Gastroesophageal sphincter (tissue), 4 donors: ENCODE results near the gene SLCO3A1. TPM values are rescaled to one million over a fixed set of nuclear protein-coding genes. Genes with fewer than 3 reads are reported as not detected.
A peak's percentile ranks its signal among the peaks of the same experiment; 100 is the strongest.

Experiments used
- ATAC-seq: fragments of 150-250 bp; one replicate; pipeline ENCODE4 v1.9.1; 2016; ENCODE audit warnings: mild to moderate bottlenecking, moderate library complexity
- H3K27ac ChIP-seq, 4 donors: fragments of 200-600 bp; sonication (generic) in 3 of 4; 1 replicate in 3 of 4; 2 replicates in 1 of 4; pipeline ENCODE4 v1.5.1; 2016 to 2019
- H3K27me3 ChIP-seq: fragments of 200-600 bp; sonication (generic); one replicate; pipeline ENCODE4 v1.5.1; 2019
- H3K36me3 ChIP-seq, 2 donors: fragments of 200-600 bp; sonication (generic); one replicate each; pipeline ENCODE4 v1.5.1; 2019; ENCODE audit warnings: control low read depth in 1 of 2
- H3K4me1 ChIP-seq, 3 donors: fragments of 200-600 bp; sonication (generic); 1 replicate in 2 of 3; 2 replicates in 1 of 3; pipeline ENCODE4 v1.5.1; 2016 to 2019; ENCODE audit warnings: control low read depth in 2 of 3
- H3K4me3 ChIP-seq, 2 donors: fragments of 200-600 bp; sonication (generic); one replicate each; pipeline ENCODE4 v1.5.1; 2019; ENCODE audit warnings: mild to moderate bottlenecking in 1 of 2, moderate library complexity in 1 of 2
- H3K9me3 ChIP-seq, 3 donors: fragments of 200-600 bp; sonication (generic); one replicate each; pipeline ENCODE4 v1.5.1; 2017 to 2019; ENCODE audit warnings: control low read depth in 2 of 3
- EP300 ChIP-seq: sonication (generic); formaldehyde crosslinking; IDR thresholded peaks from one replicate; pipeline ENCODE4 v1.6.1; 2017; ENCODE audit warnings: antibody characterized with exemption, mild to moderate bottlenecking
- POLR2A ChIP-seq, 2 donors: fragments of 450-650 bp; IDR thresholded peaks; one replicate each; pipeline ENCODE4 v1.6.1; 2017; ENCODE audit warnings: antibody characterized with exemption in 2 of 2, mild to moderate bottlenecking in 2 of 2, moderate library complexity in 1 of 2
- POLR2AphosphoS5 ChIP-seq: sonication (generic); formaldehyde crosslinking; IDR thresholded peaks from one replicate; pipeline ENCODE4 v1.6.1; 2017; ENCODE audit warnings: antibody characterized with exemption
- WGBS, 2 donors: methylation state at CpG; one replicate each; pipeline ENCODE4 v1.1.5; 2018; ENCODE audit warnings: low coverage in 1 of 2; 5-methylcytosine and 5-hydroxymethylcytosine counted together
- total RNA-seq, 4 donors: library from RNA; depleted of rRNA; stranded (reverse); fragments of >200 nt; gene quantifications; one replicate each; pipeline ENCODE4 v1.1.0, GENCODE V29; 2016
- TF ChIP-seq, protein P1 (sequence below), 4 experiments: fragments of 200-600 bp in 2 of 4; fragments of 450-650 bp in 2 of 4; sonication (generic) in 1 of 4; IDR thresholded peaks; one replicate each; pipeline ENCODE4 v1.5.1; 2017 to 2019; ENCODE audit warnings: antibody characterized with exemption in 4 of 4, mild to moderate bottlenecking in 2 of 4, moderate library complexity in 2 of 4

SLCO3A1 gene
- total RNA-seq, 4 donors from 2014 or later: 10.1 to 14.4 (median 12.1) TPM

DNA sequence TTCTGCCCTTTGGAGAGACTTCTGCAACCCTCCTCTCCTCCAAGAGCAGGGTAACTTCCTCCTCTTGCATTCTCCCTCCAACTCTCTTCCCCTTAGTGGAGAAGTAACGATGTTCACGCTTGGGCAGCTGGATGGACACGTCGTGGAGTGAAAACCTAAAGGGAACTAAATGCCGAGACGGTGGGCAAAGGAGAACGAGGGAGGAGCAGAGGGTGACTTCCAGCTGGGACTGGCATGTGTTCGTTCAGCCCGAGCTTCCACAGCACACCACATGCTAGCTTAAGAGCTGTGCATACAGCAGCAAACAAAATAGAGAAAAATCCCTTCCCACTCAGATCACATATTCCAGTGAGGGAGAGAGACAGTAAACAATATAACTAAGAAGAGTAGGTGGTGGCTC lies 179.8 kb downstream of the SLCO3A1 start:
- Histone ChIP-seq H3K4me3 (no peak overlapping the region), H3K4me1 (peaks cover 0 to 37% (median 0%) of the 10 kb centered on the region in 3 donors), H3K27ac (no peak overlapping the region), H3K9me3 (no peaks in the 10 kb centered on the region), H3K27me3 (no peaks in the 10 kb centered on the region), H3K36me3 (no peaks in the 10 kb centered on the region)
- no peak for ATAC-seq
- WGBS, 2 donors: 20 to 40% methylated on average over 2 to 5 of the region's 9 CpGs
- TF ChIP-seq, protein P1, sequence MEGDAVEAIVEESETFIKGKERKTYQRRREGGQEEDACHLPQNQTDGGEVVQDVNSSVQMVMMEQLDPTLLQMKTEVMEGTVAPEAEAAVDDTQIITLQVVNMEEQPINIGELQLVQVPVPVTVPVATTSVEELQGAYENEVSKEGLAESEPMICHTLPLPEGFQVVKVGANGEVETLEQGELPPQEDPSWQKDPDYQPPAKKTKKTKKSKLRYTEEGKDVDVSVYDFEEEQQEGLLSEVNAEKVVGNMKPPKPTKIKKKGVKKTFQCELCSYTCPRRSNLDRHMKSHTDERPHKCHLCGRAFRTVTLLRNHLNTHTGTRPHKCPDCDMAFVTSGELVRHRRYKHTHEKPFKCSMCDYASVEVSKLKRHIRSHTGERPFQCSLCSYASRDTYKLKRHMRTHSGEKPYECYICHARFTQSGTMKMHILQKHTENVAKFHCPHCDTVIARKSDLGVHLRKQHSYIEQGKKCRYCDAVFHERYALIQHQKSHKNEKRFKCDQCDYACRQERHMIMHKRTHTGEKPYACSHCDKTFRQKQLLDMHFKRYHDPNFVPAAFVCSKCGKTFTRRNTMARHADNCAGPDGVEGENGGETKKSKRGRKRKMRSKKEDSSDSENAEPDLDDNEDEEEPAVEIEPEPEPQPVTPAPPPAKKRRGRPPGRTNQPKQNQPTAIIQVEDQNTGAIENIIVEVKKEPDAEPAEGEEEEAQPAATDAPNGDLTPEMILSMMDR (IDR thresholded peaks at IDR 0.05): no peak
- TF ChIP-seq POLR2A (IDR thresholded peaks at IDR 0.05): no peak
- TF ChIP-seq EP300: no peak

DNA sequence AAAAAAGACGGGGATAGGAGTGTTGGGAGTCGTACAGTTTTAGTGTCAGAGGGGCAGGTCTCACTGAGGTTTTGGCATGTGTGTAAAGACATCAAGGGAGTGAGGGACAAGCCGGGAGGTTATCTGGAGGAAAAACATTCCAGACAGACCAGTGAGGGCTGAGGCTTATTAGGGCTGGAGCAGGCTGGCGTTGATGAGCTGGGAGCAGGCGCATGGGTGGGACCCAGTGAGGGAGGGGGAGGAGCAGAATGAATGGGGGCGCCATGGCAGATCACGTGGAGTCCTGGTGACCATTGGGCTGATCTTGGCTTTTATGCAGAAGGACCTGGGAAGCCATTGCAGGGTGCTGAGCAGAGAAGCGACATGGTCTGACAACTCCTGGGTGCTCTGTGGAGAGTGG lies 180.2 kb downstream of the SLCO3A1 start:
- Histone ChIP-seq H3K4me1 (peaks cover 0 to 34% (median 0%) of the 10 kb centered on the region in 3 donors), H3K4me3 (no peak overlapping the region), H3K27me3 (no peaks in the 10 kb centered on the region), H3K9me3 (peaks cover 0 to 2% (median 0%) of the 10 kb centered on the region in 3 donors), H3K36me3 (no peaks in the 10 kb centered on the region), H3K27ac (no peak overlapping the region)
- TF ChIP-seq, protein P1 (IDR thresholded peaks at IDR 0.05): no peak
- no peak for TF ChIP-seq EP300
- TF ChIP-seq POLR2A (IDR thresholded peaks at IDR 0.05): no peak
- TF ChIP-seq POLR2AphosphoS5: no peak
- no peak for ATAC-seq
- 69 to 80% methylated on average over 5 to 8 of the region's 8 CpGs for WGBS, 2 donors

DNA sequence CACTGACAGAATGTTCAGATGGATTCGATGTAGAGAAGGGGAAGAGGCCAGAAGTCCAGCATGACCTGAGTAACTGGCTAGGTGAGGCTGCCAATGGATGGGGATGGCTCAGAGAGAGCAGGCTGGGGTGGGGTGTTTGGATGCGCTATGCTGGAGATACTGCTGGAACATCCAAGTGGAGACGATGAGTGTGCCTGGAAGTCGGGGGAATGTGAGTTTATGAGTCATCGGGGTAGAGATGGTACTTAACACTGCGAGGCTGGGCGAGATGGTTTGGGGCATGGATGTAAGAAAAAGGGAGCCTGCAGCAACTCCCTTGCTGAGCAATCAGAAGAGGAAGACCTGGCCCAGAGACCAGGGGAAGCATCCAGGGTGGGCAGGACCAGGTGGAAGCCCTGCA lies 180.7 kb downstream of the SLCO3A1 start:
- WGBS, 2 donors: 76 to 77% methylated on average over 7 of the region's 7 CpGs
- peaks cover 0 to 5% (median 0%) of the 10 kb centered on the region in 3 donors for H3K9me3 ChIP-seq
- peak; percentile 34 for ATAC-seq
- no peaks in the 10 kb centered on the region for H3K36me3 ChIP-seq
- no peak overlapping the region for H3K27ac ChIP-seq
- no peaks in the 10 kb centered on the region for H3K27me3 ChIP-seq
- H3K4me3 ChIP-seq: no peak overlapping the region
- H3K4me1 ChIP-seq: peaks cover 0 to 30% (median 0%) of the 10 kb centered on the region in 3 donors
- TF ChIP-seq POLR2AphosphoS5 (no peak), EP300 (no peak), POLR2A (IDR thresholded peaks at IDR 0.05) (no peak)
- TF ChIP-seq, protein P1 (IDR thresholded peaks at IDR 0.05): no peak

DNA sequence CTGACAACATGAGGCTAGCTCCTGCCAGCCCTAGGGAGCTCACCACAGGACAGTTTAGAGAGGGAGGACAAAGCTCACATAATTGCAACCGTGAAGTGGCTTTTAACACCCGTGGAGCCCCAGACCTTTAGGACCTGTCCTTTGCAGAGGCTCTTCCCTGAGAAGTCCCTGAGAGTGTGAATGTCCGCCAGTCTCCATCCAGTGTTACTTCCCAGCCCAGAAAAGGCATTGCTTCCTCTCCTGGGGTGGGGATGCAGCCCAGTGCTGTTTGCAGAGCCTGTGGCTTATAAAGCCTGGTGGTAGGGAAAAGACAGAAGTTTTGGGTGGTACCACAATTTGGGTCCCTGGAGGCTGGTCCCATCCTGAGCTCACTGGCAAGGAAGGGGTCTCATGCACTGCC lies 182.0 kb downstream of the SLCO3A1 start:
- Histone ChIP-seq H3K36me3 (no peaks in the 10 kb centered on the region), H3K9me3 (peaks cover 0 to 5% (median 0%) of the 10 kb centered on the region in 3 donors), H3K4me3 (no peak overlapping the region), H3K27ac (no peak overlapping the region), H3K4me1 (peaks cover 0 to 16% (median 0%) of the 10 kb centered on the region in 3 donors), H3K27me3 (no peaks in the 10 kb centered on the region)
- 72% methylated on average over 2 of the region's 3 CpGs; no CpG with 5 or more reads in 1 of the 2 donors for WGBS, 2 donors
- ATAC-seq: no peak
- TF ChIP-seq, protein P1 (IDR thresholded peaks at IDR 0.05): no peak
- no peak for TF ChIP-seq EP300
- no peak for TF ChIP-seq POLR2A (IDR thresholded peaks at IDR 0.05)
- TF ChIP-seq POLR2AphosphoS5: no peak

DNA sequence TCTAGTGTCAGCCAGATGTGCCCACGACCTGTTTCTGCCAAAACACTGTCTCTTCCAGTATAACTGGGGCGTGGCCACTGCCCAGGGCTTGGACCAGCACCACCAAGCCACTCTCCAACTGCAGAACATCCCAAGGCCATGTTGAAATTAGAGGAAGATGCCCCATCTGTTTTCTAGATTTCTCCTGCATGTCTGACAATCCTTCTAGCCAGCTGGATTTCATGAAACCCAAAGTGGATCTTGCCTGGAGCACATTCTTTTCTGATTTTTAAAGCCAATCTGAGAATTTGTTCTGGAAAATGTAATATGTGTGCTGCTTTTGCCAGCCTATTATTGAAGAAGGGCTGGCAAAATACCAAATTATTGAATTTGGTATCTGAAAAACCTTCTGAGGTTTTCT lies 182.5 kb downstream of the SLCO3A1 start:
- peaks cover 0 to 13% (median 0%) of the 10 kb centered on the region in 3 donors for H3K4me1 ChIP-seq
- TF ChIP-seq EP300 (no peak), POLR2A (IDR thresholded peaks at IDR 0.05) (no peak), POLR2AphosphoS5 (no peak)
- TF ChIP-seq, protein P1 (IDR thresholded peaks at IDR 0.05): no peak
- no peak overlapping the region for H3K4me3 ChIP-seq
- 46 to 50% methylated on average over 2 of the region's 2 CpGs for WGBS, 2 donors
- no peaks in the 10 kb centered on the region for H3K36me3 ChIP-seq
- ATAC-seq: no peak
- no peaks in the 10 kb centered on the region for H3K27me3 ChIP-seq
- H3K9me3 ChIP-seq: peaks cover 0 to 5% (median 0%) of the 10 kb centered on the region in 3 donors
- no peak overlapping the region for H3K27ac ChIP-seq
